HG03095 (cell line): Measurements from ENCODE around the gene CCL22.
A peak's percentile ranks its signal among the peaks of the same experiment; 100 is the strongest.
"Not testable (repeated sequence)": the region's sequence is repeated elsewhere in the genome, so short reads cannot be mapped to it uniquely, and the experiment has no call there.

Experiments
- ATAC-seq: cut with Tn5 transposase; IDR thresholded peaks from one replicate; pipeline ENCODE4 v1.9.1; 2021; ENCODE audit warnings: moderate library complexity; ENCODE audit not compliant: unreplicated experiment

The CCL22 gene

DNA sequence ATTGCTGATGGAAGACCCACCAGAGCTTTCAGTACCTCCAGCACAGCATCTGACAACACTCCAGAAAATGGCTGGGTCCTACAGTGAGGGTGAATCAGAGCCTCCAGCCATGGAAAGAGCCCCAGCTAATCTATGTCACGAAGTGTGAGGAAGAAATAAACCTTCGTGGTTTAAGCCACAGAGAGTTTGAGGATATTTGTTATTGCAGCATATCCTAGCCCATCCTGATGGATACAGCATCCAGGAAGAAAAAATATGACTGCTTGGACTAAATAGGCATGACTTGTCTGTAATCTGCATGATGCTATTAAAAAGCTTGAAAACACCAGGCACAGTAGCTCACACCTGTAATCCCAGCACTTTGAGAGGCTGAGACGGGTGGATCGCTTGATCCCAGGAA lies 32.7 kb downstream of the CCL22 start:
- no peak for ATAC-seq

DNA sequence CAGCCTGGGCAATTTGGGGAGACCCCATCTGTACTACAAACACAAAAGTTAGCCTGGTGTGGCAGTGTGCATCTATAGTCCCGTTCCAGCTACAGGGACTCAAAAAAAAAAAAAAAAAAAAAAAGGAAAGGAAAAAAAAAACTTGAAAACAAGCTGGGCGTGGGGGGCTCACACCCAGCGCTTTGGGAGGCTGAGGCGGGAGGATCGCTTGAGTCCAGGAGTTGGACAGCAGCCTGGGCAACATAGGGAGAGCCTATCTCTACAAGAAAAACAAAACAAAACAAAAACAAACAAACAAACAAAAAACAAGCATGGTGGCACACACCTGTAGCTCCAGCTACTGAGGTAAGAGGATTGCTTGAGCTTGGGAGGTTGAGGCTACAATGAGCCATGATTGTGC lies 33.1 kb downstream of the CCL22 start:
- no peak for ATAC-seq

DNA sequence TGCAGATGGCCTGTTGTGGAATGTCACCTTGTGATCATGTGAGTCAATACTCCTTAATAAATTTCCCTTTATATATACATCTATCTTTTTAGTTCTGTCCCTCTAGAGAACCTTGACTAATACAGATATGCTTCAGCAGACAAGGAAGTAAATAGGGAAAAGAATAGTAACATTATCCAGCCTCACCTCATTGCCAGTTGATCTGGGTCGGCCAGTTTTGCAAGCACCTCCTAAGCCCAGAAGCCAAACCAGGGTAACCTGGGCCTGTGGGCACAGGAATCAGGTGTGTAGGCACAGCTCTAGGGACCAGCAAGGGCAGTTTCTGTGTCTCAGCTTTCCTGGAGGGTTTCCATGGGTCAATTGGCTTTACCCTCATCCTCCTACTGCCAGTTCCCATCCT lies 34.1 kb downstream of the CCL22 start:
- no peak for ATAC-seq

DNA sequence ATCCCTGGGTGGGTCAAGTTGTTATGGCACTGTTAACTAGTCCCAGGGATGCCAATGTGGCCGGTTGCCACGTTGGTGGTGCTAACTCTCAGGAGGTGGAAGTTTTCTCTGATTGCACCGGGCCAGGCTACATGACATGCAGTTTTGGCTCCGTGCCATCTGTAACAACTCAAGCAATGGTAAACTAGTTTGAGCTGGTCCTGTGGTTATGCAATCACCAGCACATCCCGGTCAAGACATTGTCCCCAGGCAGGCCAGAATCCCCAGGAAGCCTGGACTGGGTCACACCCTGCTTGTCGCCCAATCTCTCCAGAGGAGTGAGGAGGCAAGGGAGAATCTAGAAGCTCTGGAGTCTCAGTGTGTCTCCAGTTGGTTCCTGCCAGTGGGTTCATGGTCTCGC lies 35.9 kb downstream of the CCL22 start:
- no peak for ATAC-seq

DNA sequence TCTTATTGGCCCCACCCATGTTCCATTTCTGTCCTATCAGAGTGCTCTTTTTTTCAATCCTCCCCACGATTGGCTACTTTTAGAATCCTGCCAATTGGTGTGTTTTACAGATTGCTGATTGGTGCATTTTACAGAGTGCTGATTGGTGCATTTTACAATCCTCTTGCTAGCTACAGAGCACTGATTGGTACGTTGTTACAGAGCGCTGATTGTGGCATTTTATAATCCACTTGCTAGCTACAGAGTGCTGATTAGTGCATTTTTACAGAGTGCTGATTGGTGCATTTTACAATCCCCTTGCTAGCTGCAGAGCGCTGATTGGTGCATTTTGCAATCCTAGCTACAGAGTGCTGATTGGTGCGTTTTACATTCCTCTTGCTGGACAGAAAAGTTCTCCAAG lies 36.4 kb downstream of the CCL22 start:
- ATAC-seq = no peak

DNA sequence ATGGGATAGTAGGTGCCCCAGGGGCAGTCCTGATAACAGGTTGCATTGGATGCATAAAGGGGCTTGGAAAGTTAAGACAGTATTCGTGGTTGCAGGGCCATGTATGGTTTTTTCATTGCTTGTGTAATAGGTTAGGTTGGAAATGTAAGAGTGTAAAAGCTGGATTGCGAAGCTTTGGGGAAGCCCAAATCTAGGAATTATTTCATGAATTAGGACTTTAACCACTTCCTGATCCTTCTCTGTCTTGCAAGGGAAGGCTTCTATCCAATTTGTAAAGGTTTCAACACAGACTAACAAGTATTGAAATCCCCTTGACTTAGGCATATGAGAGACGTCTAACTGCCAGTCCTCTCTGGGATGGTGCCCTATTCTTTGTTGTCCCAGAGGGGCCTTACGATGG lies 38.2 kb downstream of the CCL22 start:
- no peak for ATAC-seq

DNA sequence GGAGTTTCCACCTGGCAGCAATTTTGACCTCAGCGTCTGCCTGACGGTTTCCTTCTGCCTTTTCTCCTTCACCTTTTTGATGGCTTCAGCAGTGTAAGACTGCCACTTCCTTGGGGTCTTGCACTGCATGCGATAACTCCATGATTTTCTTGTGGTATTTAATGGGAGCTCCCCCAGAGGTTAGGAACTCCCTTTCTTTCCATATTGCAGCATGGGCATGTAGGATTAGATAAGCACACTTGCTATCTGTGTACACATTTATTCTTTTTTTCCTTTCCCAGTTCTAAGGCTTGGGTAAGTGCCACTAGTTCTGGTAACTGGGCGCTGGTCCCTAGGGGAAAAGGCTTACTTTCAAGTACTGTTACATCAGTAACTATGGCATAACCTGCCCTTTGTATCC lies 38.9 kb downstream of the CCL22 start:
- not testable (repeated sequence) for ATAC-seq

DNA sequence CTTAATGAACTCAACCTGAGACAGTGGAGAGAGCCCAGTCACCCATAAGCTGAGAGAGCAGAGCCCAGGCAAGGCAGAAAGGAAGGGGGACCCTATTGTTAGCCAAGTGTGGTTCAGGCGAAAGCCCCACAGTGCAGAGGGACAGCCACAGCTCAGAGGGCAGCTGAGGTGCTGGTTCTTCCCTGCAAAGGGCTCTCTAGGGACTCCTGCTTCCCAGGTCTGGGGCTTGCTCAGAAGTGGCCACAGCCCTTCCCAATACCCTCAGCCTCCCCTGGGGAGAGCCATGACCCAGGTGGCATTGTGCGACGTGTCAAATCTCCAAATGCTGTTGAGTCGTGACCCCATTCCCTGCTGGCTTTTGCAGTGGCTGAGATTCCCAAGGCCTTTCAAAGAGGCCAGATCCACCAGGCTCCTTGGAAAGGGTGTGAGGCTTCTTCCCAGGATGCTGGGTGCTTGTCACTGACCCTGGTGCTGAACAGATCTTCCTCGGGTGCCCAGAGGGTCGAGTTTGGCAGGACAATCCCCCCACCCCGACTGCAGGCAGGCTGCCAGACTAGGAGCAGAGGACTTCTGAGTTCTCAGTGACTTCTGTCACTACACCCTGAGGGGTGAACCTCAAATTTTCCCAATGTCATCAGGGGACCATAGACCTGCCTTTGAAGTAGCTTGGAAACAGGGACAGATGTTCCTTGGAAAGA lies 43.5 kb downstream of the CCL22 start:
- no peak for ATAC-seq

DNA sequence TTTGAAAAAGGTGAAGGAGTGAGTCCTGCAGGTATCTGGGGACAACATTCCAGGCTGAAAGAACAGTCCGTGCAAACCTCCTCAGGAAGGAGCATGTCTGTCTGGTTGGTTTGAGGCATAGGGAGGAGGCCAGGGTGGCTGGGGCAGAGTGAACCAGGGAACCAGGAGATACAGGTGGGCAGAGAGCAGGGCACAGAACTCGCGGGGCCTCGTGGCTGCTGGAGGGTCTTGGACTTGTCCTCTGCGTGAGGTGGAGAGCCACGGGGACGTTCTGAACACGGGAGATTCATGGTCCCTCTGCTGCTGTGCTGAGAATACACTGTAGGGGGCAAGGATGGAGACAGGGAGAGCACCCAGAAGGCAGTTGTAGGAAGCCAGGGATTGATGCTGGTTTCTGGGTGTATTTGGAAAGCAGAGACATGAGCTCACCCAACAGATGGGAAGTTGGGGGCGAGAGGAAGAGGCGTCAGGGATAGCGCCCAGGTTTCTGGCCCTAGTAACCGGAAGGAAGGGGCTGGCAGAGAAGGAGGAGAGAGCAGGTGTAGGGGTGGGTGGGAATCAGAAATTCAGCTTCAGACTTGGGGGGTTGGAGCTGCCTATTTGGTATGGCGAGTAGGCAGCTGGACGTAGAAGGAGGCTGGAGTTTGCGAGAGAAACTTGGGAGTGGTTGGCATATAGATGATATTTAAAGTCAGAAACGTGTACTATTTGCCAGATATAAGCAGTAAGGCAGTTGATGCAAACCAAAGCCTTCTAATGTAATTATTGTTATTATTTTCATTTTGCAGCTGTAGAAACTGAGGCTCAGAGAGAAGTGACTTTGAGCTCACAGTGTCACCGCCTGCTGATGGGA lies 45.6 kb downstream of the CCL22 start, which contains the start of gene CCL17:
TSS of gene CCL17 (plus strand) at position 803 of the 853 bp plus-strand sequence. CDS start 9,166 bp downstream, outside the sequence.
- no peak for ATAC-seq

DNA sequence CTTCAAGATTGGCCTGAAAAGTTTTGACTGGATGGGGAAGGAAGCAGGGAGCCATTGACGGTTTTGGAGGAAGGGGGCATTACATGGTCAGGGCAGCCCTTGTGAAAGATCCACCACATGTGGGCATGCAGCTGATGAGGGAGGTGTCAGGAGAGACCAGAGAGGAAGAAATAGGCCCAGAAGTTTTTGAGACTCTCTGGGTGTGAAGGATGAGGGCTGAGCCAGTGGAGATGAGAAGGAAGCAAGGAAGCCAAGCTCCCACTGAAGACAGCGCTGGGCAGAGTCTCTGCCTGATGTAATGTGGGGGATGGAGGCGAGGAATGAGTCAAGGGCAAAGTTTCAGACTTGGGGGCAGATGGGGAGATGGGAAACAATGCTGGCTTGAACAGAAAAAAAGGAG lies 46.5 kb downstream of the CCL22 start:
- no peak for ATAC-seq

DNA sequence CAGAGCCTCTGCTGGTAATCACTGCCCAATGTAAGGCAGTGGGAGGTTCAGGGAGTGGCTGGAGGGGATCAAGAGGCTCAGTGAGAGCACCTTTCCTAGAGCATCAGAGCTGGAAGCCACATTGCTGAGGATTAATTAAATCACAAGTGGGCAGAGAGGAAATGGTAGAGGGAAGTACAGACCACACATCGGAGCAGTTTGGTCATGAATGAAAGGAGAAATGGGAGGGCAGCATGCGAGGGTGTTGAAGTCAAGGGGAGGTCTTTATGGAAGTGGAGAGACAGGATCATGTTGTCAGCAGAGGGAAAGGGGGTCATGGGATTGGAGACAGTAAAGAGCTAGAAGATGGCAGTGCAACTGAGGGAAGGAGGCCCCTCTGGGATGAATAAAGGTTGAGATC lies 48.3 kb downstream of the CCL22 start:
- ATAC-seq = no peak

DNA sequence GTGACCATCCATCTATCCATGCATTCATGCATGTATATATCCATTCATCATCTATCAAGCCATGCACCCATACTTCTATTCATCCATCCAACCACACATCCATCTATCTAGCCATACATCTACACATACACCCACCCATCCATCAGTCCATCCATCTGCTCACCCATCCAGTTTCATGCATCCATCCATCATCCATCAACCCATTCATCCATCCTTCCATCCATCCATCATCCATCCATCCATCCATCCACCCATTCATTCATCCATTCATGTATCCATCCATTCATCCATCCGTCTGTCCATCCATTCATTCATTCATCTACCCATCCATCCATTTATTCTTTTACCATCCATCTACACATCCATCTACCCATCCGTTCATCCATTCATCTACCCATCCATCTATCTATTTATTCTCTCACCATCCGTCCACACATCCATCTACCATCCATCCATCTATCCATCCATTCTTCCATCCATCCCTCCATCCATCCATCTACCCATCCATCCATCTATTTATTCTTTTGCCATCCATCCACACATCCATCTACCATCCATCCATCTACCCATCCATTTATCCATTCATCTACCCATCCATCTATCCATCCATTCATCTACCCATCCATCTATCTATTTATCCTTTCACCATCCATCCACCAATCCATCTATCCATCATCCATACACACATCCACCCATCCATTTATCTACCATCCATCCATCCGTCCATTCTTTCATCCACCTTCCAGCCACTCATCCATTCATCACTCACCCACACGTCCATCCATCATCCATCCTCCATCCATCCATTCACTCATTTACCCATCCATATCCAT lies 49.2 kb downstream of the CCL22 start:
- no peak for ATAC-seq

DNA sequence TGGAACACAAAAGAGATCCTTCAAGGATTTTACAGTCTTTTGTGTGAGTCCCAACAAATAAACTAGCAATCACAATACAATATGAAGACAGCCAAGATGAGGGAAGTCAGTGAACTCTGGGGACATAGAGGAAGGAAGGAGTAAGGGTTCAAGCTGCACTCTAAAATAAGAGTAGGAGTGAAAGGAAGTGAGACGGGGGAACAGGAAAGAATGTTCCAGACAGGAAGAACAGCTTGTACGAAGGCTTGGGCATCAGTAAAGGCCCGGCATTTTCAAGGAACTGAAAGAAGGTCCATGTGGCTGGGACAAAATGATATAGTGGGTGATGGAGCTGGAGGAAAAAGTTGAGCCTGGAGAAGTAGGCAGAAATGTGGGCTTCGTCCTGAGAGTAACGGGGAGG lies 50.5 kb downstream of the CCL22 start:
- ATAC-seq = no peak

DNA sequence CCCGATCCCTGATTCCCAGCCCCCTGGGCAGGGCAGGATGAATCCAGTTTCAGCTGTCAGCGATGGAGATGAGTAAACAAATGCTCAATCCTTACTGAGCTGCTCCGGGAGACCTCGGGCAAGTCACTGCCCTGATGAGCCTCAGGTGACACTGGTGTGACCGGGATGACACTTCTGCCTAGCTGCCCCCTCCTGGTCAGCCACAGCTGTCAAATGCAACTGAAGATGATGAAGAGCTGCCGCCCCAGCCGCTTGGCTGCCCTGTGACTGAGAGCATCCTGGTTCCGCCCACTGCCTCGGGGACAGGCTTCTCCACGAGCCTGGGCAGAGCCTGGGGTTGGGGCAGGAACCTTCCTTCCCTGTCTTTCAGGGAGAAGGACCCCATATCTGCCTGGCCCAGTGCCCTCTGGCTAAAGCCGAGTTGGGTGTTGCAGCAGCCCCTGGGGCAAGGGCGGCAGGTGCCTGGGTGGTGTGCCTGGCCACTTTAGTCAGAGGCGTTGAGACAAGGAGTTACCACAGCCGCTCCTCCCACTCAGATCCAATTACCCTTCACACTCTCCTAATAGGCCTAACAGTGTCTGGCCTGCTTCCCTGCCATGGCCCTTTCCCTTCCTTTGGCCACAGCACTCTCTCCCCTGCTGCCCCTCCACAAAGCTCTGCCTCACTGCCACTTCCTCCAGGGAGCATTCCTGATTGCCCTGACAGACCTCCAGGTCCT lies 51.4 kb downstream of the CCL22 start:
- ATAC-seq = no peak

DNA sequence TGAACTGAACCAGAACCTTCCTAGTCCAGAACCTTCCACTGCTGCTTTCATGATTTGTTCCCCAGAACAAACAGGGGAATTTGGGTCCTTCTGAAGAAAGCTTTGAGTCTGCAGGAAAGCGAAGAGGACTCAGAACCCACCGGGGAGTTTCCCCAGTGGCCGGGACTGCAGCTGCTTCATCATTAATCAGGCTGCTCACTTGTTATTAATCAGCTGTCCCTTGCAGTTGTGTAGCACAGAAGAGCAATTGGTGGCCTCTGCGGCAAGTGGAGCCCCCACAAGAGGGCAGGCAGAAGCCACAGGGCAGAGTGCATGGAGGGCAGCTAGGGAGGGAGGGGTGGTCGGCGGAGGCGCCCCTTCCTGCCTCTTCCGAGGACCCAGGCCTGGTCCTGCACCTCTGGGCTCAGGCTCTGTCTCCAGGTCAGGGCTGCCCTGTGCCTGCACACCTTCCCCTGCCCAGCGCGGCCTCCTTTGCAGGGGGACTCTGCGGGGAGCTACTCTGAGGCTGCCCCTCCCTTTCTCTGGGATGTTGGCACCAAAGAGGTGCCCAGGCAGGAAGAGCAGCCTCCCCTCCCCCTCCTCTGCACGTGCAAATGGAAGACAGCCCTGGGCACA lies 52.9 kb downstream of the CCL22 start:
- no peak for ATAC-seq

DNA sequence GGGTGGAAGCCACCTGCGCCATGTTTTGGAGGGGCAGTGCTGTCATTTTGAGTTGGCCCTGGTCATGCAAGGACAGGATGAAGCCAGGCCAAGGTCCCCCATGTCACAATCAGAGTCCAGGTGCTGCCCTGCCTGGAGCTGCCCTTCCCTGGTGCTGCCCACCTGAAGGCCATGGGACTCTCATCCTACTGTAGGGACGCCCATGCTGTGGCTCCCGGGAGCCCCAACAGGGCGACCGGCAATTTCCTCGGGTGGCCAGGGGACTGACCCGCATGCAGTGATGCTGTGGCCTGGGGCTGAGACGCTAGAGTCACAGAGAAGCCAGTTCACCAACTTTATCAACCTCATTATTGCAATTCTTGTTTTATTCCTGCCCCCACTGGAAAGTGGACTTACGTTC lies 54.0 kb downstream of the CCL22 start:
- ATAC-seq = no peak

DNA sequence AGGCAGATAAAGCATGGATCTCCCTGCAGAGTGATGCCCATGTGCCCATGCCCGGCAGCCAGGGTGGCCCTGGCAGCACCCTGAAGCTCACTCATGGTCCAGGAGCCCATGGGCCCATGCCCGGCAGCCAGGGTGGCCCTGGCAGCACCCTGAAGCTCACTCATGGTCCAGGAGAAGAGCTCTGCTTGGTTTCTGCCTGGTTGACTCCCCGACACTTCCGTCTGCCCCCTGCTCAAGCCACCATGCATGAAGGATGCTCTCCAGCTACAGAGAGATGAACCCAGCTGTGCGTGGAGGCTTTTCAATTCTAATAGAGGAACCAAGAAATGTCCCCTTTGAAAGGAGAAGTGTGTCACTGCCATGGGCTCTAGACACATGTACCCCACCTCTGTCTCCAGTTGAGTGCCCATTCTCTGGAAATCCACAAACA lies 54.7 kb downstream of the CCL22 start:
- ATAC-seq = peak; percentile 65

DNA sequence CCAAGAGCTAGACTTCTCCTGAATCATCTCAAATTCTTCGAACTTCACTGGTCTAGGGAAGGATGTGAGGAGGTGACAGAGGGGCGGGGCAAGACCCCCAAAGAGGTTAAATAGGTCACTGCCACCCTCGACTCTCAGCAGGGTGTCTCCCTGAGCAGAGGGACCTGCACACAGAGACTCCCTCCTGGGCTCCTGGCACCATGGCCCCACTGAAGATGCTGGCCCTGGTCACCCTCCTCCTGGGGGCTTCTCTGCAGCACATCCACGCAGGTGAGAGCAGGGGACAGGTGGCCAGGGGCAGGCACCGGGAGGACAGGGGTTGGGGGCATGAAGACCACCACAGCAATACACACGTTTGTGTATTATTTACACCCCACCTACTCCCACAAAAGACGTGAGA lies 55.1 kb downstream of the CCL22 start:
- ATAC-seq = no peak
